RWPE2 (cell line): ENCODE data around the gene UIMC1.
"Not testable (repeated sequence)": the region's sequence is repeated elsewhere in the genome, so short reads cannot be mapped to it uniquely, and the experiment has no call there.

Source experiments
- ATAC-seq: fragments of 200-7000 bp; cut with Tn5 transposase; 3 replicates; pipeline ENCODE4 v1.9.1; 2021; ENCODE audit warnings: low read depth
- DNase-seq: peaks from one replicate; pipeline ENCODE4 v3.0.0-alpha.2; 2020; ENCODE audit warnings: low spot score
- H3K27ac ChIP-seq: fragments of 450-650 bp; 2 replicates; pipeline ENCODE4 v1.5.1; 2017; ENCODE audit warnings: mild to moderate bottlenecking; ENCODE audit not compliant: poor library complexity, severe bottlenecking
- H3K27me3 ChIP-seq: fragments of 250-450 bp; sonication (Bioruptor Pico); 2 replicates; pipeline ENCODE4 v1.5.1; 2021; ENCODE audit warnings: mild to moderate bottlenecking, moderate library complexity; ENCODE audit not compliant: insufficient read depth, poor library complexity, severe bottlenecking
- H3K36me3 ChIP-seq: fragments of 250-450 bp; sonication (Bioruptor Pico); 2 replicates; pipeline ENCODE4 v1.5.1; 2020; ENCODE audit warnings: low read depth, mild to moderate bottlenecking, moderate library complexity
- H3K4me1 ChIP-seq: fragments of 250-450 bp; sonication (Bioruptor Pico); 2 replicates; pipeline ENCODE4 v1.5.1; 2021; ENCODE audit warnings: mild to moderate bottlenecking, moderate library complexity; ENCODE audit not compliant: insufficient read depth, poor library complexity, severe bottlenecking
- H3K4me3 ChIP-seq: fragments of 250-450 bp; sonication (Bioruptor Pico); 2 replicates; pipeline ENCODE4 v1.5.1; 2021; ENCODE audit warnings: mild to moderate bottlenecking, moderate library complexity; ENCODE audit not compliant: severe bottlenecking
- H3K9me3 ChIP-seq: fragments of 250-450 bp; sonication (Bioruptor Pico); 2 replicates; pipeline ENCODE4 v1.5.1; 2021; ENCODE audit warnings: mild to moderate bottlenecking, moderate library complexity; ENCODE audit not compliant: severe bottlenecking
- CTCF ChIP-seq: fragments of 450-650 bp; IDR thresholded peaks from one replicate; pipeline ENCODE4 v1.5.1; 2017; ENCODE audit warnings: mild to moderate bottlenecking, moderate library complexity; ENCODE audit not compliant: poor library complexity, severe bottlenecking

Gene UIMC1

GRCh38 chr5:177003649-177004048, 2.9 kb downstream of the UIMC1 start:
- Histone ChIP-seq H3K9me3 (no peaks in the 10 kb centered on the region), H3K36me3 (peaks cover 46% of the 10 kb centered on the region), H3K27me3 (no peaks in the 10 kb centered on the region), H3K4me3 (no peak overlapping the region), H3K27ac (no peak overlapping the region), H3K4me1 (peaks cover 18% of the 10 kb centered on the region)
- no peak for TF ChIP-seq CTCF
- no peak for ATAC-seq
- DNase-seq: no peak

GRCh38 chr5:176999526-176999925, 7.1 kb downstream of the UIMC1 start:
- not testable (repeated sequence) for H3K27me3 ChIP-seq, ATAC-seq, H3K4me3 ChIP-seq, H3K27ac ChIP-seq, DNase-seq, H3K9me3 ChIP-seq
- H3K36me3 ChIP-seq: peaks cover 40% of the 10 kb centered on the region
- peaks cover 25% of the 10 kb centered on the region for H3K4me1 ChIP-seq

- TF ChIP-seq CTCF: no peak
- Histone ChIP-seq H3K9me3 (no peaks in the 10 kb centered on the region), H3K4me1 (peaks cover 18% of the 10 kb centered on the region), H3K36me3 (peaks cover 34% of the 10 kb centered on the region), H3K4me3 (no peak overlapping the region), H3K27me3 (no peaks in the 10 kb centered on the region), H3K27ac (no peak overlapping the region)
- ATAC-seq (no peak), DNase-seq (no peak)
Measured at GRCh38 chr5:176998828-176999227, 7.8 kb downstream of the UIMC1 start.

- no peaks in the 10 kb centered on the region for H3K9me3 ChIP-seq
- TF ChIP-seq CTCF: no peak
- no peak for DNase-seq
- H3K4me3 ChIP-seq: no peak overlapping the region
- peaks cover 13% of the 10 kb centered on the region for H3K4me1 ChIP-seq
- peaks cover 20% of the 10 kb centered on the region for H3K36me3 ChIP-seq
- peak overlapping the region; percentile 29 for H3K27ac ChIP-seq
- ATAC-seq: peak; percentile 46; the same call in 2 of the 3 replicates
- no peaks in the 10 kb centered on the region for H3K27me3 ChIP-seq
Measured at GRCh38 chr5:176996780-176997179, 9.8 kb downstream of the UIMC1 start.

GRCh38 chr5:176995896-176996767, 10.4 kb downstream of the UIMC1 start:
- Histone ChIP-seq H3K27ac (peak overlapping the region; percentile 29), H3K4me1 (peaks cover 13% of the 10 kb centered on the region), H3K9me3 (no peaks in the 10 kb centered on the region), H3K27me3 (no peaks in the 10 kb centered on the region), H3K4me3 (no peak overlapping the region), H3K36me3 (peaks cover 16% of the 10 kb centered on the region)
- ATAC-seq (peak; percentile 60), DNase-seq (no peak)
- no peak for TF ChIP-seq CTCF
